Suppressor macrophage (primary cell): ENCODE measurements around the gene TGM1.

Experiments used
- DNase-seq, 4 experiments: peaks; one replicate each; pipeline ENCODE4 v3.0.0-alpha.2; 2020 to 2022
- total RNA-seq, 17 experiments: gene quantifications; one replicate each; lab custom pipeline; 2026; ENCODE audit warnings: mixed read lengths in 6 of 17, inconsistent platforms in 3 of 17; lab: John Stamatoyannopoulos, UW

TGM1 gene
- total RNA-seq, result 0.17 to 3.2 (median 0.76) reads per million in 17 experiments

DNA sequence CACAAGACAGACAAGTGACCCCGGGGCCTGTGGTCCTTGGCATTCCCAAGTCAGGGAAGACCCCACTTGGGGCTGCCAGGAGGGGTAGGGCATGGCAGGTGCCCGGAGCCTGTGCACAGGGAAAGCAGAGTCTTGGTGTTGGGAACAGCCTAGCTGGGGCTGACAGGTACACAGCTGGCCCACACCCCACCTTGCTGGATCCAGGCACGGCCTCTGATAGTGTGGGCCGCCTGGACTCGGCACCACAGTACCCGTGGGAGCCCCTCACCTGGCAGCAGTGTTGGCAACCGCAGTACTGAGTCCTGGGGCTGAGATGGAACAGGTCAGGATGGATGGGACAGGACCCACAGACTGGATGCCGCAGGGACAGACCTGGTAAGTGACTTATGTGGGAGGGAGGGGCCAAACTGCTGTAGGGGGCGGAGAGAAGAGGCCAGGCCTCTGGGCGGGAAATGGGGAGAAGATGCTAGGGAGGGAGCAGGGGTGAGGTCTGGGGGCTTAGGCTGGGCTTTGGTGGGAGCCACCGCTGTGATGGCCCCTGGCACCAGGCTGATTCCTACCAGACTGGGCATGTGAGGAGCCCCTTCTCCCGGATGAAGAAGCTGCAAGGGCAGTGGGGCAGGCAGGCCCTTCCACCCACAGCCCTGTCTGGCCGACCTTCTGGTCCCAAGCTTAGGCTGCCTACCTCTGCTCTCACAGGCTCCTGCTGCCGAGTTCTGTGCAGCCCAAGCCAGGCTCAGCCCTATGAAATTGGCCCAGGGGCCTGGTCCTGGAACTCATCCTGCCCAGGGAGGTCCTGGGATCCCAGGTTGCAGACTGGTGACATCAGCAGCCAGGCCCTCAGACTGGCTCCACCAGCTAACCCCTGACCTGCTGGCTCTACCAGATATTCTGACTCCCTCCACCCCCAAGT, at the start of gene TGM1:
TSS of gene TGM1 (minus strand) at position 357 of the 913 bp plus-strand sequence. CDS start 825 bp downstream, outside the sequence.
- no peak for DNase-seq

DNA sequence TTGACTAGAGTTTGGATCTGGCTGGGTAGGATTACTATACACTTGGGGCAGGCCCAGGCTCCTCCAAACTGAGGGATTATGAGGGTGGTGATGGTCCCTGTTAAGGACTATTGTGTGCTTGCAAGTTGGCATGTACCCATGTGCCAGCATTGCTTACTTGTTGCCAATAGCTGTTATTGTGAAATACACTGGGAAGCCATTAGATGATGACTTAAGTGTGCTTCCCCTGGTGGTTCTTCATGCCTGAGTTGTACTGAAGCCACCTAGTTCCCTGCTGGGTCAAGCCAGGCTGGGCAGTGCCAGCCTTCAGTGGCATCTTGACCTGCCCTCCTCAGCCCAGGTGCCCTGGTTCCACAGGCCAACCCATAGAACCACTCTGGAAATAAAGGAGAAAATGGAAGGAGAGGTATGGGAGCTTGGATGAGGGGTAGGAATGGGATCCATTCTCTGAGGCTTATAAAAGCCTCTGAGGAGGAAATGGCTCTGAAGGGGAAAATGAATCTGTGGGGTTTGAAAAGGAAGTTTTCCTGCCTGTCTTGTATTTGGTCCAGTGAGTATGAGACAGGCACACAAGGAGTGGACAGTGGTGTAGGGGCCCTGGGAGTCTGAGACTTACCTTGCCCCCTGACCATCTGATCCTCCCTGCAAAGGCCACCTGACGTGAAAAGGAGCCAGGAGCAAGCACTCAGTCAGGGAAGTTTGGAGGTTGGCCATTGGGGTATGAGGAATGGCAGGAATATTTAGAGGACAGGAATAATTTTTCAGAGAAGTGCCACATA, 49.0 kb upstream of the TGM1 start:
- DNase-seq, result peak; percentile 61 to 88 (median 76)

DNA sequence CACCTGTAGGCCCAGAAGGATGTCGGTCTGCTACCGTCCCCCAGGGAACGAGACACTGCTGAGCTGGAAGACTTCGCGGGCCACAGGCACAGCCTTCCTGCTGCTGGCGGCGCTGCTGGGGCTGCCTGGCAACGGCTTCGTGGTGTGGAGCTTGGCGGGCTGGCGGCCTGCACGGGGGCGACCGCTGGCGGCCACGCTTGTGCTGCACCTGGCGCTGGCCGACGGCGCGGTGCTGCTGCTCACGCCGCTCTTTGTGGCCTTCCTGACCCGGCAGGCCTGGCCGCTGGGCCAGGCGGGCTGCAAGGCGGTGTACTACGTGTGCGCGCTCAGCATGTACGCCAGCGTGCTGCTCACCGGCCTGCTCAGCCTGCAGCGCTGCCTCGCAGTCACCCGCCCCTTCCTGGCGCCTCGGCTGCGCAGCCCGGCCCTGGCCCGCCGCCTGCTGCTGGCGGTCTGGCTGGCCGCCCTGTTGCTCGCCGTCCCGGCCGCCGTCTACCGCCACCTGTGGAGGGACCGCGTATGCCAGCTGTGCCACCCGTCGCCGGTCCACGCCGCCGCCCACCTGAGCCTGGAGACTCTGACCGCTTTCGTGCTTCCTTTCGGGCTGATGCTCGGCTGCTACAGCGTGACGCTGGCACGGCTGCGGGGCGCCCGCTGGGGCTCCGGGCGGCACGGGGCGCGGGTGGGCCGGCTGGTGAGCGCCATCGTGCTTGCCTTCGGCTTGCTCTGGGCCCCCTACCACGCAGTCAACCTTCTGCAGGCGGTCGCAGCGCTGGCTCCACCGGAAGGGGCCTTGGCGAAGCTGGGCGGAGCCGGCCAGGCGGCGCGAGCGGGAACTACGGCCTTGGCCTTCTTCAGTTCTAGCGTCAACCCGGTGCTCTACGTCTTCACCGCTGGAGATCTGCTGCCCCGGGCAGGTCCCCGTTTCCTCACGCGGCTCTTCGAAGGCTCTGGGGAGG, 47.9 kb upstream of the TGM1 start, which contains the start of gene LTB4R:
TSS of gene LTB4R (plus strand) at position 857 of the 959 bp plus-strand sequence. CDS start 4,150 bp downstream, outside the sequence.
- DNase-seq, result peak in 3 of 4 experiments; percentile 41 to 73 (median 68)

GRCh38 chr14:24310265-24310645, 47.3 kb upstream of the TGM1 start:
- no peak for DNase-seq

DNA sequence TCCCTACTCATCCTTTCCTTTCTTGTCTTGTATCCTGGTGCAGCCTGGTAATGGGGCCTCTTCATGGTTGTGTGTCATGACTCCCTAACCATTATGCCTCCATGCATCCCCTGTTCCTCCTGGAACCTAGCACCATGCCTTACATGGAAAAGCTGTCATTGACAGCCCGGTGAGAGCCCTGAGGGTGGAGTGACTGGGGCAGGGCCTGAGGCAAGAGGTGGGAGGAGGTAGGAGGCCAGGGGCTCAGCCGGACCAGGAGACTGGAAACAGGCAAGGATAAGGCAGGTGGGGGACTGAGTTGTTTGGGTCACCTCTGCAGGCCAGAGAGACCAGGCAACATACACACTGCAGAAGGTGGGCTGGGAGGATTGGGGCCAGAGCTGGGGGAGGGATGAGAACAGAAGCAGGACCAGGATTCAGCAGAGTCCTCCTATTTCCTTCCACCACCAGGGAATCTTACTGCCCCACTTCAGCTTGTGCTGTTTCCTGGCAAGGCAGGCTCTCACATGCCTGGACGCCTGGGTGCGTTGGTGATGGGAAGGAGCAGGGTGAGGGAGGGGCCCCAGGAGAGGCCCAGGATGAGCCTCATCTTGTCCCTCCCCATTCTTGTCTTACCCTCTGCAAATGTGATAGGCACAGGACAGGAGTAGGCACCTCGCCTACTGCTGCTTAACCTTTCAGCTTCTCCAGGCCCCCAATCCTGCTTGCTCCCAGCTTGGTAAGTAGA, 46.7 kb upstream of the TGM1 start, which contains the start of gene LTB4R2:
TSS of gene LTB4R2 (plus strand) at position 603 of the 727 bp plus-strand sequence. CDS start 525 bp downstream, outside the sequence.
- no peak for DNase-seq

GRCh38 chr14:24308342-24309124, 45.6 kb upstream of the TGM1 start:
- DNase-seq, result no peak

DNA sequence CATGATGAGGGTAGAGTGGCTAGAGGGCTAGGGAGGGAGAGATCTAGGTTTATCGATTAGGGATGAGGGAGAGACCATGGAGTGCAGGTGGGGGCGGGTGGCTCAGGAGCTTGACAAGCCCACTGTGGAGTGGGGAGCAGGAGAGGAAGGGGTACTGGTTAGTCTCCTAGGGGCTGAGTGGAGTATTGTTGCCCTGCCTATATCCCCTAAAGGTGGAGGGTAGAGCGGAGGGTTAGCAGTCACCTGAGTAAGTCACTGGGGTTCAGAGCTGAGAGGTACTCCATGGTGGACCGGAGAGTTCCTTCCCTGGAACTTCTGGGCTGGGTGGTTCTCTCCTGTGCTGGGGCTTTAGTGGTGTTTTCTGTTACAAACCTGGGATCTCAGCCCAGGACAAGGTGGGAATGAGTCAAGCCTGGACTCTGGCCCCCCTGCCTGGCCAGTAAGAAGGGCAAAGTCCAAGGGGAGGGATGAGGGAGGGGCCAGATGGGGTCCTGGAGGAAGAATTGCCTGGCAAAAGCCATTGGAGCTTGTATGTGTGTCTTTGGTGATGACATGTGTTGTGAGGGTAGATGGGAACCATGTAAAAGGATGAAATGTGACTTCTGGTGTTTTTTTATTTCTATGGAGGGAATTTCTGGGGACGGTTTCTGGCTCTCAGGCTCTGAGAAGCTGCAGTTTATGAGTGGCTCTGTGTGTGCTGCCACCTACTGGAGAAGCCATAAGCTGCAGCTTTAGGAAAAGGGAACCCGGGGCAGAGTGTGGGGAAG, 44.8 kb upstream of the TGM1 start, which contains the start of gene CIDEB:
TSS of gene CIDEB (minus strand) at position 403 of the 767 bp plus-strand sequence. CDS start at position 284, 119 bp downstream.
- peak; percentile 84 to 90 (median 89) for DNase-seq

GRCh38 chr14:24307156-24307574, 44.2 kb upstream of the TGM1 start:
- no peak for DNase-seq

GRCh38 chr14:24304019-24304387, 41.0 kb upstream of the TGM1 start:
- no peak for DNase-seq

DNA sequence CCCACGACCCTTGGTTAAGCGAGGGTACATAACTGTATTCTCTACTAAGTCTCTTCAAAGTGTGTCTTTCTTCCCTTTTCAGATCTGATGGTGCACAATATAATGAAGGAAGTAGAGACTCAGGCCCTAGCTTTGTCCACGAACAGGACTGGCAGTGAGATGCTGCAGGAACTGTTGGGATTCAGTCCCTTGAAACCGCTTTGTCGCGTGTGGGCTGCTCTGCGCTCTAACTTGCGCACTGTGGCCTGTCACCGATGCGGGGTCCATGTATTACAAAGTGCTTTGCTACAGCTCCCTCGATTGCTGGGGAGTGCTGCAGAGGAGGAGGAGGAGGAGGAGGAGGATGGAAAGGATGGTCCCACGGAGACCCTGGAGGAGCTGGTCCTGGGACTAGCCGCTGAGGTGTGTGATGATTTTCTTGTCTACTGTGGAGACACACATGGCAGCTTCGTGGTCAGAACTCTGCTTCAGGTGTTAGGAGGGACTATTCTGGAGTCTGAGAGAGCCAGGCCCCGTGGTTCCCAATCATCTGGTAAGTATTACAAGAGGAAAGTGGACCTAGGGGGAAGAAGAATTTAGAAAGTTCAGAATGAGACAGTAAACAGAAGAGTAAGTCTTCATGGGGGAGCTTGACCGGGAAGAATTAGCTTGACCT, 37.5 kb upstream of the TGM1 start:
- peak in 3 of 4 experiments; percentile 27 to 37 (median 35) for DNase-seq

DNA sequence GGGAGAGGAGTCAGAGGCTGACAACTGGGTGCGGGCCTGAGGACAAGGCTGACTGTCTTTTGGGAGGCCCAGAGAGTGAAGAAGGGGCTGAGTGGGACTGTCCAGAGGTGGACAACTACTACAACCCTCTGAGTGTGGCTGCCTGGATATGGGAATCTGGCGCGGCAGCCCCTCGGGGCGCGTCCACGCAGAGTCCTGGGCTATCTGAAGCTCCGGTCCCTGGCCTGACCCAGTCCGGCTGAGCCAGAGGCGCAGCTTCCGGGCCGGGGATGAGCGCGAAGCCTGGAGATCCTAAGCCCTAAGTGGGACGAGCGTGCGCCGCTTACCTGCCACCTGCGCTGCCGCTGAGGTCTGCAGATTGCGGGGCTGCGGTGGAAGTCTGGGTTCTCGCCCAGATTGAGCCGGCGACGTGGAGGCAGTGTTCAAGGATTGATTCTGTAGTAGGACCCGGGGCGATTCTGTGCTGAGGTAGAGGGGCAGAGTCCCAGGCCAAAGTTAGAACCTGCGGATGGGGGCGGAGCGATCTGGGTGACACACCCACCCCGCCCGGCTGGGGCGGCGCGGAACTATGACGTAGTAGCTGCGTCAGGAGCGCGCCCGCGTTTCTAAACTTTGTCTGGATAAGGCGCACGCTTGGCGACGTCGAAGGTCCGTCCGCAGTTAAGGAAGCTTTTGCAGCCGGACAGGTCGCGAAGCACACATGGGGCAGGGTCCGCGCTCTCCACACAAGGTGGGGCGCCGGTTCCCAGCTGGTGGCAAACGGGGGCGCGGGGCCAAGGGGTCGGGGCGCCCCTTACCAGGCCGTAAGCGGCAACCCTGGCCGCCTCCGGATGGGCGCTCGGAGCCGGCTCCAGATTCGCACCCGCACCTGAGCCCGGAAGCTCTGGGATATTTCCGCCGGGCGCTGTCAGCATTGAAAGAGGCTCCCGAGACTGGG, 36.5 kb upstream of the TGM1 start, which contains the start of the genes DHRS1 and NOP9:
TSS of gene DHRS1 (minus strand) at position 526 of the 937 bp plus-strand sequence. CDS start 674 bp downstream, outside the sequence.
TSS of gene NOP9 (plus strand) at position 596 of the 937 bp plus-strand sequence. CDS start at position 701, 105 bp downstream.
- DNase-seq, result peak; percentile 94 to 97 (median 97)

GRCh38 chr14:24298892-24299254, 35.9 kb upstream of the TGM1 start:
- DNase-seq, result peak; percentile 32 to 61 (median 36)

GRCh38 chr14:24297190-24297964, 34.4 kb upstream of the TGM1 start:
- DNase-seq, result peak; percentile 38 to 64 (median 46)

DNA sequence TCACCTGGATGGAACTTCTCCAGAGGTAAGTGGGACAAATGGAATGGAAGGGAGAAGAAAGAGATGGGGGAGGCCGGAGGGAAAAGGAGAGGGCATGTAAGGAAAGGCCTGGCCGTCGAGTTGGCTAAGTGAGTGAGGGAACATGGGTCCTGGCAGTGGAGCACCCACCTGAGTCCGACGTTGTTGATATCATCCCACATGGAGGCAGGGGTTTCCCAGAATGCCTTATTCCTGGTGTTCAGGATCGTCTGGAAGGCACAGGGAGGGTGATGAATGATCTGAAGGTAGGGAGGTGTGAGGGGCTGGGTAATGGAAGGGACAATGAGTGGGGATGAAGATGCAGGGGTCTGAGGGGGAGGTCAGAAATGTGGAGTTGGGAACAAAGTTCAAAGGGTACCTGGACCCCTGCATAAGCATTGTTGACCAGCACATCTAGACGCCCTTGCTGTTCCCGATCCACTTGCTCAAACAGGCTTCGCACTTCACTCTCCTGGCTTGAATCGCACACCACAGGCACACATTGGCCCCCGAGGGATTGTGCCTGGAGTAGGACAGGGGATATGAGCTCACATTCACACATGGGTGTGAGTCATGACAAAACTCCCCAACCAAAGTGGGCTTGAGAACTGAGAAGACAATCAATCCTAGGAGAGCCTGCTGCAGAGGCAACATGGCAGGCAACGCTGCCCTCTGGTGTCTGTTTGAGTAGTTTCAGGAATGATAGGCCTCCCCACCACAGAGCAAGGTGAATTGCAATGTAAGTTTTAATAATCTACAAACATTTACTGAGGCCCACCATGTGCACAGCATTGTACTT, 33.6 kb upstream of the TGM1 start:
- DNase-seq, result peak; percentile 86 to 93 (median 90)

- no peak for DNase-seq
These were observed 30.5 kb upstream of the TGM1 start for GRCh38 chr14:24293525-24293924.
